Right renal cortex interstitium (tissue), 3 donors: ENCODE results near the gene GNG14. TPM values are rescaled to one million over a fixed set of nuclear protein-coding genes. Genes with fewer than 3 reads are reported as not detected.
"Not testable (repeated sequence)": the region's sequence is repeated elsewhere in the genome, so short reads cannot be mapped to it uniquely, and the experiment has no call there.

Source experiments
- DNase-seq, 3 donors: peaks; one replicate each; pipeline ENCODE4 v3.0.0-alpha.2; 2013; ENCODE audit warnings: low read depth in 3 of 3, low spot score in 2 of 3
- polyA plus RNA-seq, 3 donors: library from polyadenylated mRNA; unstranded; fragments of 120-200 nt; gene quantifications; one replicate each; pipeline ENCODE4 v1.2.1, GENCODE V29; 2013; ENCODE audit not compliant: insufficient read length in 3 of 3

The GNG14 gene
- polyA plus RNA-seq, 3 donors: not detected

DNA sequence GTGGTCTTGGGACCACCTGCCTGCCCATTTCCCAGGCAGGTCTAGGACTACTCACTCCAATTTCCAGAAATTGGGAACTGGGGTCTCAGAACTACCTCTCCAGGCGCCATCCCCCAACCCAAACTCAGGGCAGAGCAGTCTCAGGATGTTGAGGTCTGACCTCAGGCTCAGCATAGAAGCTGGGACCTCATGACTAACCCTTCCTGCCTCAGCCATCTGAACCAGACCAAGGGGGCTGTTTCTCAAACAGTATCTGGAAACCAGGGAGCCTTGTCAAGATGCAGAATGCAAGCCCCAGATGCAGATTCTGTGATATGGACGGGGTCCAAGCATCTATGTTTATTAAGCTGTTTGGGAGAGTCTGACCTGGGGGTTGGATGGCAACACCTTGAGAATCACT, 7.3 kb downstream of the GNG14 start:
- DNase-seq: no peak

DNA sequence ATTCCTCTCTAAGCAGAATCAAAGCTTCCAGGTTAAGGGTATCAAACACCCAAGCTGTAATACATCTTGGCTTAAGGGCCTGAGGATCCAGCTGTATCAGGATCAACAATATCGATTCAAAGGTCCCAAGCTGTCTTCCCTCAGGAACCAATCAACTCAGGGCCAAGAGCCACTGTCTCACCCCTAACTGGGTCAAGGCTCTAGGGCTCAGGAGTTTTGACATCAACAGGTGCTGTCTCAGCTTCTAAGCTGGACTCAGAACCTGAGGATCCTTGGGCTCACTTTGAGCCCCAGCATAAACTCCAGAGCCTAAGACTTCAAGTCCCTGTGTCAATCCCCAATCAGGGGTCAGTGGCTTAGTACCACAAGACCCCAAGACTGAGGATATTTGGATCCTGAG, 7.7 kb downstream of the GNG14 start:
- no peak for DNase-seq

DNA sequence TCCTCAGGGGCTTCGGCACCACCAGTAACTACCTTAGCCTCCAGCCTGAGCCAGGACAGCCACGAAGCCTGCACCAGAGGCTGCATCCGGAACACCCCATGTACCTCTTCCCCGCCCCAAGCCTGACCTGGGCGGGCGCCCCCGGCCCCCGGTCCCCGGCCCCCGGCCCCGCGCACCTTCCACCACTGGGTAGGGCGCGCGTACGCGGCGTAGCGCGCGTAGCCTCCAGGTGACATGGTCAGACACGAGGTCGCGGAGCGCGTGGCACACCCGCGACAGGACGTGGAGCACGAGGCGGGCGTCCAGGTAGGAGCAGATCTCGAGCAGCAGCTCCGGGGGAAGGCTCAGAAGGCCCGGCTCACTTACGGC, 8.2 kb downstream of the GNG14 start:
- DNase-seq: no peak

DNA sequence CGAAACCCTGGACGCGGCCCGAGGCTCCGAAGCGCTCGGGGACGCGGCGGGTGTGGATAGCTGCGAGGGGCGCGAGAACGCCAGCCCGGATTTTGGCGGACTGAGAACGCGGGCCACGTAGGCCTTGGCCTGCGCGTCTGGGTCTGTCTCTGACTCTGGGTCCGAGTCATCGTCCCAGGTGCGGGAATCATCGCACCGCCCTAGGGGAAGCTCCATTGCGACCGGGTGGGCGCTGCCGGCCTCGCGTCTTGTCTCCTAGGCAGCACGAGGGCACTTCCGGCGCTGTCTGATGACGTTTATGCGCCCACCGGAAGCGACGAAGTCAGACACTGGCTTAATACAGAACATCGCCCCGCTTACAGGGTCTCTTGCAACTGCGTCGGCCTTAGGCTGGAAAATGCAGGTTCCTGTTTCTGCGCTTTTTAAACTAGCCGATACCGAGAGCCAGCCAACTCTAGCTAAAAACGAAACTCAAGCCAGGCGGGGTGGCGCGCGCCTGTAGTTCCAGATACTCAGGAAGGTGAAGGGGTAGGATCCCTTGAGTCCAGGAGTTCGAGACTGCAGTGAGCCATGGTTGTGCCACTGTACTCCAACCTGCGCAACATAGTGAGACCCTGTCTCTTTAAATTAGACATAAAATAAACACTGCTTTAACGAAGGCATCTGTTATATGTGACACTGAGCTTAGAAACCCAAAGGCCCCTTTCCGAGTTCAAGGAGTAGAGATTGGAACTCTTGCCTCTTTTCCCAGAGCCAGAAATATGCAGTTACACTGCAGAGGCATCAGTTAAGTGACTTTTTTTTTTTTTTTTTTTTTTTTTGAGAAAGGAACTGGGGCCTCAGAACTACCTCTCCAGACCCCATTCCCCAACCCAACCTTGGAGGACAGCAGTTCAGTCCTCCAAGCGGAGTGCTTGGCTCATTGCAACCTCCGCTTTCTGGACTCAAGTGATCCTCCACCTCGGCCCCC, 8.9 kb downstream of the GNG14 start, which contains the start of gene FBXW9:
Gene FBXW9 (minus strand): TSS at position 266 of the 970 bp plus-strand sequence. CDS start 50 bp downstream, at position 216.
- DNase-seq: peak; percentile 91 to 93 (median 92)

DNA sequence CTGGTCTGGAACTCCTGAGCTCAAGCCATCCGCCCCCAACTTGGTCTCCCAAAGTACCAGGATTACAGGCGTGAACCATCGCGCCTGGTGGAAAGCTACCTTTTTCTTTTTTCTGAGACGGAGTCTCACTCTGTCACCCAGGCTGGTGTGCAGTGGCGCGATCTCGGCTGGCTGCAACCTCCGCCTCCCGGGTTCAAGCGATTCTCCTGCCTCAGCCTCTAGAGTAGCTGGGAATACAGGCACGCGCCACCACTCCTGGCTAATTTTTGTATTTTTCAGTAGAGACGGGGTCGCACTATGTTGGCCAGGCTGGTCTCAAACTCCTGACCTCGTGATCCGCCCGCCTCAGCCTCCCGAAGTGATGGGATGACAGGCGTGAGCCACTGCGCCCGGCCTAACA, 9.6 kb downstream of the GNG14 start:
- not testable (repeated sequence) for DNase-seq

DNA sequence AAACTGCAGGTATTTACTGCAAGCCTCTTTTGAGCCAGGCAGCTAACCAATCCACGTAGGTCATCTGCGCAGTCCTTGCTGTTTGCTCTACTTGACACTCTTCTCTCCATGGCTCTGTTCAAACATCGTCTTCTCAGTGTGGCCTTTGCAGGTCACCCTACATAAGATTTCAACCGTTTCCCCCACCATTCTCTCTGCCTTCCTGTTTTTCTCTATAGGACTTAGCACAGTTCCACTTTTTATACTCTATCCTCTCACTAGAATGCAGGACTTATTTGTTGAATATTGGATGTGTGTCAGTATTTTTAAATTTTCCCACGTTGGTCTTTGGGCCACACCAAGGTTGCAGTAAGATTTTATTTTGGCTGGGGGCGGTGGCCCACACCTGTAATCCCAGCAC, 10.3 kb downstream of the GNG14 start:
- DNase-seq: no peak

DNA sequence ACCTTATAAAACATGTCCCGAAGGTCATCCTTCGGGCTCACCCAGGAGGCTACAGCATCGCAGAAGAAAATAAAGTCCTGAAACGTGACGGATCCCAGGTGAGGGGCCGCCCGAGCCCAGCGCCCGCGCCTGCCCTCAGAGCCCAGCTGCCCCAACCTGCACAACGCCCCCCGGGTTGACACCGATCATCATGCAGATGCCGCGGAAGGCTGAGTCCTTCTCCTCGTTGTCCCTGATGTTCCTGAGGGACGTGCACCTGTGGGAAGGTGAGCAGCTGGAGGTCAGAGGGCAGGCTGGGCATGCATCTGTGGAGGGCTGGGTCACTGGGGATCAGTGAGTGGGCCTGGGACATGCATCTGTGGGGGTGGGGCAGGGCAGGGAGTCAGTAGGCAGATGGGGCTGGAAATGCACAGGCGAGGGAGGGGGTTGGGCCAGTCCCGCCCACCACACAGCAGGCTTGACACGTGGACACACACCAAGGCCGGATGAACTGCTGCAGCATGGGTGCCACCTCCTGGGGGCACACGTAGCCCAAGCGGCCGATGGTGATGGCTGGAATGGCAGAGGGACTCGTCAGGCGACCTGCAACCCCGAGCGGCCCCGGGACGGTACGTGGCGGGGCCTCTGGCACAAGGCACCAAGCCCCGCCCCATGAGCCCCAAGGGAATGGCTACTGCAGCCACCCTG, 13.9 kb downstream of the GNG14 start:
- DNase-seq: no peak

DNA sequence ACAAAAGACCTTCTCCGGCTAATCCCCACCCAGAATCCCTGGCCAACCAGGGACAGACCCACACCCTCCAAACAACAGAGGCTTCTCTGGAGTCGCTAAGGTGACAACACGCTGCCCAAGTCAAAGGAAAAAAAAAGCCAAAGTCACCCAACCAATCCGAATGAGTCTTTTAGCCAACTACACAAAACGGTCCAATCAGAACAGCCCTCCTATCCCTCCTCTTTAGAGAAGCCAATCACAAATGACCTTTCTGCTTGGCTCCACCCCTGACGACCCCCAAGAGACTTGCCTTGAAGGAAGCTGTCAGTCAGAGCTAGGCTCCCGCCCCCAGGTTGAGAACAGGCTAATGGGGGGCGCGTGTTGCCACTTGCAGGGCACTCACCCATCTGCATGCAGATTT, 15.2 kb downstream of the GNG14 start:
- DNase-seq: no peak

DNA sequence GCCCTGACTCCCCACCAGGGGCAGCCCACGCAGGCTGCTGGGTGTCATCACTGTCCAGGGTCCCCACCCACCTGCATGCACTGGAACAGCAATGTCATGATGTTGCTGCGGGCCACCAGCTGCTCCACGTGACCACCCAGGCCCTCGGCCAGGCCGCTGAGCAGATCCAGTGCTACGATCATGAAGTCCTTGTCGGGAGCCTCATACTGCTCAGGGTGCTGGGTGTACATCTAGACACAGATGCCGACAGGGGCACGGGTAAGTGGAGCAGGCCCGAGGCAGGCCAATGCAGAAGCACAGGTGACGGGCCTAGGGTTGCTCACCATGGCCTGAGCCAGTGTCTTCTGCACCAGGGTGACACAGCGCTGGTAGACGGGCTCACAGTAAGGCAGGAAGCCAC, 17.4 kb downstream of the GNG14 start:
- DNase-seq: no peak

DNA sequence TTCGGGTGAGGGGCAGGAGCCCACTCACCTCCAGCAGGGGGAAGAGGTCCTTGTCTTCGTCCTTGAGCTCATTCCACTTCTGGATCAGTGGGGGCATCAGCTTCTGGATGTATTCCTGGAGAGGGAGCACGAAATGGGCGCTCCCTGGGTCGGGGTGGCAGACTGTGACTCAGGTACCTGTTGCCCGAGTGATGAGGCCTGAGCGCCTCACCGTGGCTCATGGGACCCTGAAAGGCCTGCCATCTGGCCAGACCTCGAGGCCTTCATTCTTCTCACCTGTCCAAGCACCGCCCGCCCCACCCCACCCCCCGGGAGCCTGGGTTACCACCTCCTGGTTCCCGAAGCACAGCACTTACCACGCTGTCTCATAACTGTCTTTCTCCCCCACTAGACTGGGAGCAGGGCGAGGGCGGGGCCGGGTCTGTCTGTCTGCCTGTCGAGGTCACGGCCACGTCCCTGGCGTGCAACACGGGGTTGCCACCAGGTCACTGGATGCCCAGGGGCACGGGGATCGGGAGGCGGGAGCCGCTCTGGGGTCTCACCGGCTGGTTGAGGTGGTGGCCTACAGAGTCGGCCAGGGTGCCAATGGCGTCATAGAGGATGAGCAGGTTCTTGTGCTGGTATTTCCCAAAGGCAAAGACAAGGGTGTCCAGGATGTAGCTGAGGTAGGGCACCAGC, 18.0 kb downstream of the GNG14 start:
- no peak for DNase-seq

DNA sequence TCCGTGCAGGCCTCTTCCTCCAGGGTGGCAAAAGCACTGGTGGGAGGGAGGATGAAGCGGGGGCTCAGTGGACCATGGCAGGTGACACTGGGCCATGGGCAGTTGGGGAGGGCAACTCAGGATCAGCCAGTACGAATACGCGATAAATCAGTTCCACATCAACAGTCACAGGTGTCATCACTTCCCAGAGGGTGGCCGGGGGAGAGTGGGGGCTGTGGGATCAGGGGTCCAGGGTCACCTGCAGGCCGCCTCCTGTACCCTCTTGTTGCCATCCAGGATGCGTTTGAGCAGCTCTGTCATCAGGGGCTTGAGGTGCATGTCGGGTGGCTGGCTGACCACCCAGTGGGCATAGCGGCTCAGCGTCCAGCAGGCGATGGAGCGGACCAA, 18.5 kb downstream of the GNG14 start:
- no peak for DNase-seq

DNA sequence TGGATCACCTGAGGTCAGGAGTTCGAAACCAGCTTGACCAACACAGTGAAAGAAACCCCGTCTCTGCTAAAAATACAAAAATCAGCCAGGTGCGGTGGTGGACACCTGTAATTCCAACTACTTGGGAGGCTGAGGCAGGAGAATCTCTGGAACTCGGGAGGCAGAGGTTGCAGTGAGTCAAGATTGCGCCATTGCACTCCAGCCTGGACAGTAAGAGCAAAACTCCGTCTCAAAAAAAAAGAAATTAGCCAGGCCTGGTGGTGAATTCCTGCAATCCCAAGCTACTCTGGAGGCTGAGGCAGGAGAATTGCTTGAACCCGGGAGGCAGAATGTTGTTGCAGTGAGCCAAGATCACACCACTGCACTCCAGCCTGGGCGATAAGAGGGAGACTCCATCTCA, 20.8 kb downstream of the GNG14 start:
- DNase-seq: no peak

DNA sequence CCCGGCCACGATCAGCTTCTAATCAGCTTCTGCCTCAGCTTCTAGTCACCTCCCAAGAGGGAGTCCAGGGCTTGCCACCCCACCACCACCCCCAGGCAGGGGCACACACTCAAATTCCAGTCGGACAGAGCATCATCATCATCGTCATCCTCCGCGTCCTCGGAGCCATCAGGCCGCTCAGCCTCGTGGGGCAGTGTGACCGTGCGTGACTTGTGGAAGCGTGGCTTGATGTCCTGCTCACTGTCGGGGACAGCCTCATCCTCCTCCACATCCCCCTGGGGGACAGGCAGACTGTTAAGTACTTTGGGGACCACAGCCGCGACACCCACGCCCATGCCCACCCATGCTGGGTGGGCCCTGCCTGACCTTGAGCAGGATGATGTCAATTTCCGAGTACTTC, 23.4 kb downstream of the GNG14 start:
- DNase-seq: no peak

DNA sequence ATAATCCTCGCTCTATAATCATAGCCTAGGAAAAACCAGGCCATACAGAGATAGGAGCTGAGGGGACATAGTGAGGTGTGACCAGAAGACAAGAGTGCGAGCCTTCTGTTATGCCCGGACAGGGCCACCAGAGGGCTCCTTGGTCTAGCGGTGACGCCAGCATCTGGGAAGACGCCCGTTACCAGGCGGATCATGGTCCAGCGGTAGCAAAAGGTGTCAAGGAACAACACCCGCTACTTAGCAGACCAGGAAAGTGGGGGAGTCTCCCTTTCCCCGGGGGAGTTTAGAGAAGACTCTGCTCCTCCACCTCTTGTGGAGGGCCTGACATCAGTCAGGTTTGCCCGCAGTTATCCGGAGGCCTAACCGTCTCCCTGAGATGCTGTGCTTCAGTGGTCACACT, 24.3 kb downstream of the GNG14 start:
- DNase-seq: not testable (repeated sequence)

DNA sequence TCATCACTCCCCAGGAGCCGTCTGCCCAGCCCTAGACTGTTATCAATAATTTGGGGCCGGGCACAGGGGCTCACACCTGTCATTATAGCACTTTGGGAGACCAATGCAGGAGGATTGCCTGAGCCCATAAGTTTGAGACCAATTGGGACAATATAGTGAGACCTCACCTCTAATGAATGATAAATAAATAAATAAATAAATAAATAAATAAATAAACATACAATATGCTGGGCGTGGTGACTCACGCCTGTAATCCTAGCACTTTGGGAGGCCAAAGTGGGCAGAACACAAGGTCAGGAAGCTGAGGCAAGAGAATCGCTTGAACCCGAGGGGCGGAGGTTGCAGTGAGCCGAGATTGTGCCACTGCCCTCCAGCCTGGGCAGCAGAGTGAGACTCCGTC, 25.5 kb downstream of the GNG14 start:
- not testable (repeated sequence) for DNase-seq

DNA sequence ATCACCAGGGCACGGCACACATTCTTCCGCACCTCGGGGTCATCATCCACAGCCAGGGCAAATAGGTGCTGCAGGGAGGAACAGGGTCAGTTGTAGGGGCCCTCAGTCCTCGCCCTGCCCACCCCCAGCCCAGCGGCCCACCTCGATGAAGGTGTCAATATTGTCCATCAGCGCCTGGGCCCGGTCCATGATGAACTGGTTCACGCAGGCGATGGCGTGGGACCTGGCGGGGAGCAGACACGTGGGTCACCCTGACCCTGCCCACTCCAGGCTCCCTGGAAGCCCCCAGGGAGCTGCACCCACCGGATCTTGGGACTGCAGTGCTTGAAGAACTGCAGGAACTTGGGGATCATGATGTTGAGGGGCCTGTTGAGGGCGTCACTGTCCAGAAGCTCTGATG, 27.3 kb downstream of the GNG14 start:
- DNase-seq: no peak

DNA sequence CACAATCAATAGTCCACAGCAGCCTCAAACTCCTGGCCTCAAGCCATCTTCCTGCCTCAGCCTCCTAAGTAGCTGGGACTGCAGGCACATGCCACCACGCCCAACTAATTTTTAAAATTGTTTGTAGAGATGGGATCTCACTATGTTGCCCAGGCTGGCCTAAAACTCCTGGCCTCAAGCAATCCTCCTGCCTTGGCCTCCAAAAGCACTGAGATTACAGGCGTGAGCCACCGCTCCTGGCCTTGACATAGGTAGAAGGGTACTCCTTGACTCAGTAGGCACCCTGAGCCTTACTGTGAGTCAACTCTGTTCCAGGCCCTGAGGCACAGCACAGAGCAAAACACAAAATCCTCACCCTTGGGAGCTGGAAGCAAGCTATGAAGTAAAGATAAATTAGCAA, 28.1 kb downstream of the GNG14 start:
- DNase-seq: no peak

DNA sequence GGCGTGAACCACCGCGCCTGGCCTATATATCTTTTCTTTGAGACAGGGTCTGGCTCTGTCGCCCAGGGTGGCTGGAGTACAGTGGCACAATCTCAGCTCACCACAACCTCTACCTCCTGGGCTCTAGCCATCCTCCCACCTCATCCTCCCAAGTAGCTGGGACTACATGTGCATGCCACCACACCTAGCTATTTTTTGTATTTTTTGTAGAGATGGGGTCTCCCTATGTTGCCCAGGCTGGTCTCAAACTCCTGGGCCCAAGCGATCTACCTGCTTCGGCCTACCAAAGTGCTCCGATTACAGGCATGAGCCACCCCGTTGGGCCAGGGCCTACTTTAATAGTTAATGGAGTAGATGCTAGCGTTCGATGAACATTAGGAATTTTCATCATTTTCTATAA, 32.5 kb downstream of the GNG14 start:
- no peak for DNase-seq

DNA sequence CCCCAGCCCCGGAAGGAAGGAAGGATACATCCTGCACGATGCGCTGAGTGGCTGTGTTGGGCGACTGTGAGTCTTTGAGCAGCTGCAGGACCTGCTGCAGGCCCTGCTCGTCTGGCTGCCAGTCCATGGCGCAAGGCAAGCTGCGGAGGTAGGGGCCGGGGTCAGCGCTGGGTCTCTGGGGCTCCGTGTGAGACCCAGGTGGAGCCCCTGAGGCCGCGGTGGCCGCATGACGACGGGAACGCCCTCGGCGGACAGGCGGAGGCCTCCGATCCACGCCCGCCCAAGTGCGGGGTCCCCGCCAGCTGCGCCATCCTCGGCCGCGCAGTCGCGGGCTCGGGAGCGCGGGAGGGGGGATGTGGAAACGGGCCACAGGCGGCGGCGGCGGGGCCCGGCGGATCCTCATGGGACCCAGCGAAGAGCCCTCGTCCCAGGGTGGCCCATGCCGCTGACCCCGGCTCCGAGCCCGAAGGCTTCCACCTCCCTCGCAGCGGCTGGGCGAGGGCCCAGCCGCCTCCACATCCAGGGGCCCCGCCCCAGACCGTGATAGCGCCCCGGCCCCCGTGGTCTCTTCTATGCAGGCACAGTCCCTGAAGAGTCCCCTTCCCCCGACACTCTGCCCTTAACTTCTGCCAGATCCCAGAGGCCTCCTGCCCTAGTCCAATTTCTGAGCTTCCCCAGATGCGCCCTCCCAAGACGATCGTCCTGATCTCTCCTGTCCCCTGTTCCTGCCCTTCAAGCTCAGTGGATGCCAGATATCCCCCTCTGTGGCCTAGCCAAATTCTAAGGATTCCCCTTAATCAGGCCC, 33.3 kb downstream of the GNG14 start:
- DNase-seq: no peak
